Epidermal melanocyte (primary cell): Measurements from ENCODE around the gene PRKG1.
"Not testable (repeated sequence)": the region's sequence is repeated elsewhere in the genome, so short reads cannot be mapped to it uniquely, and the experiment has no call there.

Experiments used
- DNase-seq: peaks from one replicate; pipeline ENCODE4 v3.0.0; 2011; ENCODE audit warnings: low spot score; ENCODE audit not compliant: insufficient read length

Gene PRKG1

DNA sequence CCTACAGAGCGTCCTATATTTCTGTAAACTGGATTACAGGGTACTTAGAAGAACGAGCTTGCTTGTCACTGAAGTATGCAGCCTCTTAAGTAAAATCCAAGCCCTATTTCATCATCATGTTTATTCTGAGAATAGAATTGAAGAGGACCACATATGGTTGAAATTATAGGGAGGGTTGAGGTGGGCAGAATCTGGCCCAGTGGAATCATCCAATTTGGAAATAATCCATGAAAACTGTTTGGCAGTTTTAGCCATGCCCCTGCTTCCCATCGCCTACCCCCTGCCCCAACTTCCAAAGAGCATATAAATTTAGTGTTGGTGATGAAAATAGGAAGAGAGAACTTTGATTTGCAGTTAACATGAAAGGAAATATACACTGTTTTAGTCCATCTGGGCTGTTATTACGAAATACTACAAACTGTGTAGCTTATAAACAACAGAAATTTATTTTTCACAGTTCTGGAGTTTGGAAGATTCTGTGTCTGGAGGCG is 150.4 kb downstream of the PRKG1 start:
- no peak for DNase-seq

DNA sequence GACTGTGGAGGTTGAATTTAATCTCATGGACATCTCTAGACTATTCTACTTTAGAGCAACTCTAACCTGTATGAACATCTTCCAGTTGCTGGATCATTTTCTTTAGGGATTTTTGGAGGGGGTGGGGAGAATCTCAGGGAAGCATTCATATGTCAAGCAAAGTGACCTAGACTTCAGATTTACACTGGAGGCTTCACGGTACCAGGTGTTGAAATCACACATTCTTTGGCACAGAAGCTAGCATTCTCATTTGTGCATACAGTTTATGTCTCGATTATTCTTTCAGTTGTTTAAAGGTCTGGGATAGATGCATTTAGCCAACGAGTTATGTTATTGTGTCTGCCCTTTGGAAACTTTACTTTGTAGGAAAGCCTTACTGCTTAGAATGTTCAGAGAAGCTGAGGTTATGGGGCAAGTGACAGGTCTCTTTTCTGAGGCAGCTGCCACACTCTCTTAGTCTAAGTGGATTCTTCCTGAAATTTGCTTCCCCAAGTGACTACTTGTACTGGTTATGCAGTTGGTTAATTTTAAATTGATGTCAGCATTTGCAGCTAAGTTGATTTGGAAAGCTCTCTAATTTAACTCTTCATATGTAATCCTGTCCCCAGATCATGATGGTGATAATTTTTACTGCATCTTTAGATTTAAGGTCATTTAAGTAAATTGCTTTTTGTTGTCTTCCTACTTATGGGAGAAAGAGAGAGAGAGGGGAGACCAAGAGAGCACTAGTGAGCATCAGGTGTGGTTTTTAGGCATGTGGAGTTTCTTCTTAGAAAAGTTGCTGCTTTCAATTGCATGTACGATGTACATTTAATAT is 153.8 kb downstream of the PRKG1 start:
- no peak for DNase-seq

GRCh38 chr10:51228714-51229100 is 154.4 kb downstream of the PRKG1 start:
- DNase-seq = no peak

GRCh38 chr10:51230887-51231585 is 156.7 kb downstream of the PRKG1 start:
- no peak for DNase-seq

- DNase-seq = no peak
Measured at GRCh38 chr10:51231754-51232153, 157.5 kb downstream of the PRKG1 start.

GRCh38 chr10:51233337-51234100 is 159.2 kb downstream of the PRKG1 start:
- DNase-seq = no peak

- no peak for DNase-seq
Measured at GRCh38 chr10:51235865-51236264, 161.6 kb downstream of the PRKG1 start.

DNA sequence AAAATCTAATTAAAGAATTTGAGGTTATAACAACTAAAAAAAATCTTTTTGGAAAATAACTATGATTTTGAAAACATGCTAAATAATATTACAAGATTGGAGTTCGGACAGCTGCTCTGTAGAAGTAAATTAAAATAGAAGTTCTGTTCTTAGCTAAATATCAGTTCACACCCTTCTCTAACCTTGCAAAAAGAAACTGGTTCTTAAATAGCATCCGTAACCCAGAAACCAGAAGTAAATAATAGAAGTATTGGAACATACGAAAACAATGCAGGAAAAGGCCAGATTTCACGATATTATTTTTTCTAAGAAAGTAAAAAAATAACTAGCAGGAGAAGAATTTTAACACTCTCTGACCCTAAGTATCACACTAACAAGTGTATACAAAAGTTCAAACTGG is 164.7 kb downstream of the PRKG1 start:
- DNase-seq = no peak

DNA sequence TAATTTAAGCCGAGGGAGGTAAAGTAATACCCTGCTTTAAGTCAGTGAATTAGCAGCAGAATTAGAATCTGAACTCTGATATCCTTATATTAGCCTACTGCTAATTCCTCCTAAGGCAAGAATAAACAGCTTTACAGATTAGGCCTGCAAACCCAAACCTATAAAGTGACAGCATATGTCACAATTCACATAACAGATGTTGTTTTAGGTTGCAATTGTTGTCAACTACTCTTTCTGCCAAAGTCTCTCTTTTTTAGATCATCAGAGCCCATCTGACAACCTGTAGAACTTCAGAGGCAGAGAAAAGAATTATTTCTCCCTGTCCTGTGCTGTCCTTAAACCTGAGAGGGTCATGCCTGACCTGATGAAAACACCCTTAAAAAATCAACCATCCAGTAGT is 167.2 kb downstream of the PRKG1 start:
- no peak for DNase-seq

- no peak for DNase-seq
Measured at GRCh38 chr10:51242393-51242792, 168.1 kb downstream of the PRKG1 start.

- DNase-seq = no peak
Measured at GRCh38 chr10:51244309-51244708, 170.0 kb downstream of the PRKG1 start.

DNA sequence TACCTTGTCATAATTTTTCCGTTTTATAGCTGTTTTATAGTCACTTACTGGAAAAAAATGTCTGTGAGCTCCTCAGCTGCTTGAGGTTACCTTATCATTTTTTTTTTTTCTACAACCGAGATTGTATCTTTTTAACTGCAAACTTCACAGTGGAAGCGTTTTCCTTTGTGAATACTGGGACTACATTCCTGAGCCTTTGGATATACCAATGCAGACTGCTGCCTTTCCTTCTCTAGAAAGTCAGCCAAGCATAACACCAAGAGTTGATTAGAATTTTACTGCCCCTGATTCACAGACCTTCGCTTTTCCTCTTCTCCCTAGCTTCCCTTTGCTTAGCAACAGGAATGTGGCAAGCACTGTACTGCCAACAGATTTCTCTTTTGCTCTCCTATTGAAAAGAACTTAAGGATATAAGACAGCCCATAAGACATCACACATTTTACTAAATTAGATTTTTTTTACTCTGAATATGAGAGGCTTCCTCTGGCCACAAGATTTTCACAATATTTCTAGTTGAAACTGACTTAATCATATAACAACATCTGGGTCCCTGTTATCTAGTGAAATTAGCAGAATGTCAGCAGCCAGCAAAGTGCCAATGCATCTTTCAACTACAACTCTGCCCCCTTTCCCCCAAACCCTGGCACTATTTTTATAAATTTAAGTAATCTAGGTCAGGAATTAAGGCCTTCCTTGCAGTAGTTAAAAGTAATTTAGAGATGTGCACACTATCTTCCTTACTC is 170.6 kb downstream of the PRKG1 start:
- DNase-seq = no peak

DNA sequence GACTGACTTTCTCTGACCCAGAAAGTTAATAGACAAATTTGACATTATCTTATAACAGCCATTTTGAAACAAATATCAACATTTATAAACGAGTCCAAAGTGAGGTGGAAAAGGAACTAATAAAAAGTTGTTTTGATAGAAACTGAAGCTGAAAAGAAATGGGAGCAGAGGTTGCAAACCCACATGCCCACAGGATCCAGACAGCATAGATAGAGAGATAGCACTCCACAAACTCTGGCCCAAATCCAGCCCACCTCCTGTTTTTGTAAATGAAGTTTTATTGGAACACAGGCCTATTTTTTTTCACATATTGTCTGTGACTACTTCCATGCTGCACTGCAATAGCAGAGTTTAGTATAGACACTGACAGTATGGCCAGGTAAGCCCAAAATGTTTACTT is 171.9 kb downstream of the PRKG1 start:
- no peak for DNase-seq

GRCh38 chr10:51250278-51250920 is 176.1 kb downstream of the PRKG1 start:
- DNase-seq = no peak

DNA sequence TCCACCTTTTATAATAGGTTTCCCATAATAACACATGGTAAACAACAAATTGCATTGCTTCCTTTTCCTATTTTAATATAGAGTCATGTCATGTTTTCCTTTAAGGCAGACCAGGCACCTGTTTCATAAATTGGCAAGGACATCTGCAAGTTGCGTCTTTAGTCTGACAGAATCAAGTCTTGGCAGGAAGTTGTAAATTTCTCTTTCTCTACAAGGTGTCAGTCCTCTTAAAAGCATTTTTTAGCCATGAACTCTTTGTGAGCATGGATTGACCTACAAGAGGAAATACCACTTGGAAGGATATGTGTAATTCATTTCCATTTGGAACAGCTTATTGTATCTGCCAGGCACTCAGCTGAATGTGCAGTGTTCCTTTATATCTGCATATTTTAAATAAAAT is 176.8 kb downstream of the PRKG1 start:
- DNase-seq = no peak

DNA sequence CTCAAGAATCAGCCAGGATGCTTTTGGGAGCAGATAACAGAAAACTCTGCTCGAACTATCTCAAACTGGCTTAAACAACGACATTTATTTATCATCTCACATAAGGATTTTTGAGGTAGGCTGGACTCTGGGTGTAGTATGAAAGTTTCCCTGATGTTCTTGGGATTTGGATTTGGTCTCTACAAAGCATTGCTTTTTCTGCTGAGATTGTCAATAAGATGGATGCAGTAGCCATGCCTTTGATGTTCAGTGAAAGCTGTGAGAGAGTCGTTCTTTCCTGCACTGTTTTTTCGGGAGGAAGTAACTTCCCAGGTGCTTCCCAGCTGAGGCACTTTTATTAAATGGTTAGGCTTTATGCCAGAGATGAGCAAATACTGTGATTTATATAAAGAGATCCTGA is 181.1 kb downstream of the PRKG1 start:
- no peak for DNase-seq

- no peak for DNase-seq
Measured at GRCh38 chr10:51257511-51258248, 183.4 kb downstream of the PRKG1 start.

DNA sequence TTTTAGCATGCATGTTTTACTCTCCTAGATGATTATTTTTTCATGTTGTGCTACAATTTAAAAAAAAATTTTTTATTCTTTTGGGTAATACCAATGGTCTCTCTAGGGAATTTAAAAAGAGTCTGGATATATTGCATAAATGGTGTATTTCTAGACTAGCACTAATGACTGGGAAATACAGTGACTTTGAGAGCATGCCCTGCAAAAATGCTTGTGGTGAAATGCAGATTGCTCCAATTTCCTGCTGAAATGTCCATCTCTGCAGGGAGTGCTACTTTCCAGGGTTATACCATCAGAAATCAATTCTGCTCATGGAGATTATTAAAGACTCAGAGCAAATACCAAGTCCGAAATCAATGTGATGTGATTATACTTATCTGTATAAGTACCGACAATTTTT is 186.1 kb downstream of the PRKG1 start:
- DNase-seq = no peak

DNA sequence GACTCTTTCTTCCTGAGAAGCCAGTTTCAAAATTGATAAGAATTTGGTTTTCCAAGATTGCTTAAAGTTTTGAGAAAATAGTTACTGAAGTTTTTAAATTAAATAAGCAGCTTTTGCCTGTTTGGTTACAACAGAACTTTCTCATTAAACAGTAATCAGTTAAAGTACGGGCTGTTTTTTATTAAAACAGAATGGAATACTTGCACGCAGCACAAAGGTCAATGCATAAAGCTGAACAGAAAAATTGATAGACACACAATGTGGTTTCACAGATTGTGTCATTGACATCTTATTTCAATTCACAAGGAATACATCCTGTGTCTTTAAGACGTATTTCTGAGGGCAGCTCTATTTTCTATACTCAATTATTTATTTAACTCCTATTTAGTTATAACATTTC is 192.2 kb downstream of the PRKG1 start:
- no peak for DNase-seq

DNA sequence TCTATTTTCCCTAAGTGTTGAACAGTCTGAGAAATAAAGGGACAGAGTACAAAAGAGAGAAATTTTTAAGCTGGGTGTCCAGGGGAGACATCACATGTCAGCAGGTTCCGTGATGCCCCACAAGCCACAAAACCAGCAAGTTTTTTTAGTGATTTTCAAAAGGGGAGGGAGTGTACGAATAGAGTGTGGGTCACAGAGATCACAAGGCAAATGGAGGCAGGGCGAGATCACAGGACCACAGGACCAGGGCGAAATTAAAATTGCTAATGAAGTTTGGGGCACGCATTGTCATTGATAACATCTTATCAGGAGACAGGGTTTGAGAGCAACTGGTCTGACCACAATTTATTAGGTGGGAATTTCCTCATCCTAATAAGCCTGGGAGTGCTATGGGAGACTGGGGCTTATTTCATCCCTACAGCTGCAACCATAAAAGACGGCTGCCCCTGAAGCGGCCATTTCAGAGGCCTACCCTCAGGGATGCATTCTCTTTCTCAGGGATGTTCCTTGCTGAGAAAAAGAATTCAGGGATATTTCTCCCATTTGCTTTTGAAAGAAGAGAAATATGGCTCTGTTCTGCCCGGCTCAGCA is 193.8 kb downstream of the PRKG1 start:
- not testable (repeated sequence) for DNase-seq
